HG03571 (cell line): Measurements from ENCODE around the gene AVPR1B.

Experiments used
- ATAC-seq: cut with Tn5 transposase; IDR thresholded peaks from one replicate; pipeline ENCODE4 v1.9.1; 2021; ENCODE audit not compliant: unreplicated experiment

Gene AVPR1B

GRCh38 chr1:206117151-206117948 lies at the start of gene AVPR1B:
Gene AVPR1B, minus strand, starts transcription at chr1:206117388. Its CDS starts 498 bp downstream, at chr1:206116890.
- ATAC-seq, result no peak

GRCh38 chr1:206145771-206146290 lies 28.6 kb upstream of the AVPR1B start:
- ATAC-seq, result no peak

- no peak for ATAC-seq
These were observed 27.4 kb upstream of the AVPR1B start for GRCh38 chr1:206144605-206145004.

- no peak for ATAC-seq
These were observed 26.5 kb upstream of the AVPR1B start for GRCh38 chr1:206143537-206144172.

- ATAC-seq, result no peak
These were observed 25.6 kb upstream of the AVPR1B start for GRCh38 chr1:206142770-206143169.

GRCh38 chr1:206142011-206142410 lies 24.8 kb upstream of the AVPR1B start:
- no peak for ATAC-seq

- no peak for ATAC-seq
These were observed 19.1 kb upstream of the AVPR1B start for GRCh38 chr1:206136241-206136640.

GRCh38 chr1:206135248-206135647 lies 18.1 kb upstream of the AVPR1B start:
- no peak for ATAC-seq

- no peak for ATAC-seq
These were observed 16.7 kb upstream of the AVPR1B start for GRCh38 chr1:206133751-206134415.

- no peak for ATAC-seq
These were observed 13.8 kb upstream of the AVPR1B start for GRCh38 chr1:206131037-206131436.

- ATAC-seq, result no peak
These were observed 11.0 kb upstream of the AVPR1B start for GRCh38 chr1:206128196-206128595.

GRCh38 chr1:206127336-206127735 lies 10.1 kb upstream of the AVPR1B start:
- ATAC-seq, result no peak

- no peak for ATAC-seq
These were observed 8.2 kb upstream of the AVPR1B start for GRCh38 chr1:206125346-206125745.

GRCh38 chr1:206122686-206123085 lies 5.5 kb upstream of the AVPR1B start:
- no peak for ATAC-seq

GRCh38 chr1:206121269-206121668 lies 4.1 kb upstream of the AVPR1B start:
- ATAC-seq, result no peak

GRCh38 chr1:206120406-206120805 lies 3.2 kb upstream of the AVPR1B start:
- ATAC-seq, result no peak

GRCh38 chr1:206116873-206117150 lies 376 bp downstream of the AVPR1B start:
- no peak for ATAC-seq

GRCh38 chr1:206116191-206116872 lies 856 bp downstream of the AVPR1B start:
- ATAC-seq, result no peak

- no peak for ATAC-seq
These were observed 1.4 kb downstream of the AVPR1B start for GRCh38 chr1:206115791-206116190.

- ATAC-seq, result no peak
These were observed 2.2 kb downstream of the AVPR1B start for GRCh38 chr1:206114692-206115640.
